HPDE6-E6E7 (cell line): ENCODE data around the gene C8B.

Experiments
- DNase-seq: peaks from one replicate; pipeline ENCODE4 v3.0.0; 2011; ENCODE audit warnings: missing footprints; ENCODE audit errors: extremely low spot score

Gene C8B

GRCh38 chr1:56931686-56932085 is 34.1 kb downstream of the C8B start:
- DNase-seq, result no peak

- DNase-seq, result no peak
These were observed 34.6 kb downstream of the C8B start for GRCh38 chr1:56931211-56931610.

- no peak for DNase-seq
These were observed 36.3 kb downstream of the C8B start for GRCh38 chr1:56929492-56929891.

GRCh38 chr1:56927986-56928385 is 37.8 kb downstream of the C8B start:
- DNase-seq, result no peak

- no peak for DNase-seq
These were observed 38.6 kb downstream of the C8B start for GRCh38 chr1:56927171-56927570.

GRCh38 chr1:56925193-56925592 is 40.6 kb downstream of the C8B start:
- DNase-seq, result no peak

- DNase-seq, result no peak
These were observed 41.7 kb downstream of the C8B start for GRCh38 chr1:56924116-56924515.

GRCh38 chr1:56923201-56923600 is 42.6 kb downstream of the C8B start:
- DNase-seq, result no peak

- no peak for DNase-seq
These were observed 43.3 kb downstream of the C8B start for GRCh38 chr1:56922507-56922906.

- no peak for DNase-seq
These were observed 43.7 kb downstream of the C8B start for GRCh38 chr1:56922070-56922469.

GRCh38 chr1:56921479-56921878 is 44.3 kb downstream of the C8B start:
- no peak for DNase-seq

- DNase-seq, result no peak
These were observed 45.2 kb downstream of the C8B start for GRCh38 chr1:56920591-56921001.

- DNase-seq, result no peak
These were observed 48.5 kb downstream of the C8B start for GRCh38 chr1:56917356-56917755.

GRCh38 chr1:56916630-56917029 is 49.2 kb downstream of the C8B start:
- DNase-seq, result no peak

- DNase-seq, result no peak
These were observed 49.9 kb downstream of the C8B start for GRCh38 chr1:56915960-56916359.

GRCh38 chr1:56912325-56912724 is 53.5 kb downstream of the C8B start:
- DNase-seq, result no peak

GRCh38 chr1:56911098-56911938 is 54.5 kb downstream of the C8B start:
- DNase-seq, result no peak

GRCh38 chr1:56910441-56910985 is 55.3 kb downstream of the C8B start:
- DNase-seq, result no peak

- DNase-seq, result no peak
These were observed 57.1 kb downstream of the C8B start for GRCh38 chr1:56908619-56909221.

- DNase-seq, result no peak
These were observed 60.1 kb downstream of the C8B start for GRCh38 chr1:56905667-56906066.

- DNase-seq, result no peak
These were observed 61.0 kb downstream of the C8B start for GRCh38 chr1:56904663-56905397.

- no peak for DNase-seq
These were observed 62.0 kb downstream of the C8B start for GRCh38 chr1:56903778-56904177.
